Measurements from ENCODE around the gene POLR2M.

Gene POLR2M
- 5.7 to 32.4 (median 16.8) reads per million in 17 experiments for total RNA-seq

DNA sequence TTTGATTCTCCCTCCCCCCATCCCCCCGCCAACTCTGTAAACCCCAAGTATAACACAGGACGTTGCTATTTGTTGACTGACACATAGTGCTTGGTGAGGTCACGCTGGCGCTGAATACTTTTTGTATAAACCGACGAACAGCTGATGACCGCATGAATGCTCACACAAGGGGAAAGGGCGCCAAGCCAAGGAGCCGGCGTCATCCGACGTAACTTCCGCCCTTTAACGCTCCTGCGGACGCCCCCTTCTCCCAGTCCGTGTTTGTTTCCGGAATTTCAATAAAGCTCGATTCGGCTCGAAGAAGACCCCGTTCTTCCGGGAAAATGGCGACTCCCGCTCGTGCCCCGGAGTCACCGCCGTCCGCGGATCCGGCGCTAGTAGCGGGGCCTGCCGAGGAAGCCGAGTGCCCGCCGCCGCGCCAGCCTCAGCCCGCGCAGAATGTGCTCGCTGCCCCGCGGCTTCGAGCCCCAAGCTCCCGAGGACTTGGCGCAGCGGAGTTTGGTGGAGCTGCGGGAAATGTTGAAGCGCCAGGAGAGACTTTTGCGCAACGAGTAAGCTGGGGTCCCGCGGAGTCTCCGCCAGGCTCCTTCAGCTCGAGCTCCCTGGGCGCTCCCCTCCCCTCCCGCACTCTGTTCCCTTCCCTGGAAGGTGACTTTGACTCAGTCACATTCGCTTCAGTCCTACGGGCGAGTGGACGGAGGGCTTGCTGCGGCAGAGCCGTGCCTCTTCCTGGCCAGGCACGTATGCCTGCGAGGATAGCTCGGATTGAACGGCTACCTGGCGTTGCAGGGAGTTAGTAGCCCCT is at the start of gene POLR2M:
POLR2M (plus strand) TSS at position 310 of the 805 bp plus-strand sequence; CDS start at position 439, 129 bp downstream.
- peak; percentile 97 to 99 (median 98) for DNase-seq

DNA sequence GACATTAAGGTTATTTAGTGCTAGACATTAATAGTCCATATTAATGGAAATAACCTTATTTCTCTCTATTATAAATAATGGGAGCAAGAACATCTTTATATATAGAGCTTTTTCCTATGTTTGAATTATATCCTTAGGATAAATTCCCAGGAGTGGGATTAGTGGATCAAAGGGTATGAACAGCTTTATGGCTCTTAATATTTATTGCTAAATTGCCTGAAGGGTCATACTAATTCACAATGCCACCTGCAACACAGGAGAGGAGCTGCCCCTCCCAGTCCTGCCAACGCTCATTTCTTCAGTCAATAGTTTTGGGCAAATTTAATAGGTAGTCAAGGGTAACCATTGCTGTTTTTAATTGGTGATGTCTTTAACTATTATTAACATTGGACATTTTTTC is 48.9 kb upstream of the POLR2M start:
- DNase-seq: no peak

DNA sequence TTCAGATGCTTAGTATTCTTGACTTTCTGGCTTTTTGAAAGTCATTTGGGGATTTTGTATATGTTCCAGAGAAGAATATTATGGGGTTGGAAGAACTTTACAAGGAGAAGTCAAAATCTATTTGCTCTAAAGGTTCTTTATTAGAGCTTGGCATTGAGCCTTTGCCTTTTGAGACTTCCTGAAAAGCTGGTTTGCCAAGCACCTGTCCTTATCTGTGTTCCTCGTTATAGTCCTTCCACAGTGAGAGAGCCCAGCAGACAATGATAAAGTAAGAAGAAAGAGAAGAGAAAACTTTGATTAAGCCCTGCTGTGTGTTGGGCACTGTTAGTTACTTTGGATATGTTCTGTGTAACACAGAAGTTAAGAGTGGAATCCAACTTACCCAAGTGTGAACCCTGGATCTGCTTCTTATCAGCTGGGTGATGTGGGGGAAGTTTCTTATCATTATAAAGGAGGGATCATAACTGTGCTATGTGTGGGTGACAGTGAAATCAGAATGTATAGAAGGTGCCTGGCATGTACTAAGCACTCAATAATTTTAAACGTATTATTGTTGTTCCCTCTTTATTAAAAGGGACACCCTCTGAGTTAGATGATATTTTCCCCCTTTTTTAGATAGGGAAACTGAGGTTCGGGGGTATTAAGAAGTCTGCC is 44.3 kb upstream of the POLR2M start:
- no peak for DNase-seq

DNA sequence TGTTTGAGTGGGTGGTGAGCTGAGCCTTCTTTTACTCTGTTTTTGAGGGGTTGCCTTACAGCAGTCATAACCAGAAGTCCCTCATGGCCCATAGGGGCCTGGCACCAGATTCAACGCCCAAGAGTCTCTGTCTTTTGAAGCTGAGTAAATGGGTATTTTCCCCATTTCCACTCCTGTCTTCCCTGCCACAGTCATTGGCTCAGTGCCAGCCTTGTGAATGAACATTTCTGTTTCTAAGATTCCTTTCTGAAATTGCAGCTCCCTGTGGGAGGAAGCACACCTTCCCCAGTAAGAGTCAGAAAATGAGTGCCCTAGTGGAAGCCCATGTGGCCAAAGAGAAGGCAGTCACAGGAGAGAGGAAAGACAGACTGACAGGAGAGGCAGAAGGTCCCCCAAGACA is 43.7 kb upstream of the POLR2M start:
- DNase-seq: no peak

DNA sequence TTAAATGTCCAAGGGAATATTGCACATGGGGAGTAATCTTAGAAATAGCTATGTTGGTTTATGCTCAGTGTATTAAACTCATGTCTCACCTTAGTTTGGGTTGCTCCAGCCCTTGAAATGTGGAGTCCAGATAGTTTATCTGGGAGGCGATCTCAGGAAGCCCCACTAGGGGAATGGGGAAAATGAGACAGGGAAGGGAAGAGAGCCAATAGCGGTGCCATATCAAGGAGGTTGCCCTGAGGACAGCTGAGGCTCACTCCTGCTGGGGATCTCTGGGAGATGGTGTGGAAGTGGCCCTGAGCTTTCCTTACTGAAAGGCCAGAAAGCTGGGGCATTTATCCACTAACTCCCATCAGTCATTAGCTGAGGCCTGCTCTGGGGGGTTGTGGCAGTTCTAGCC is 43.3 kb upstream of the POLR2M start:
- no peak for DNase-seq

DNA sequence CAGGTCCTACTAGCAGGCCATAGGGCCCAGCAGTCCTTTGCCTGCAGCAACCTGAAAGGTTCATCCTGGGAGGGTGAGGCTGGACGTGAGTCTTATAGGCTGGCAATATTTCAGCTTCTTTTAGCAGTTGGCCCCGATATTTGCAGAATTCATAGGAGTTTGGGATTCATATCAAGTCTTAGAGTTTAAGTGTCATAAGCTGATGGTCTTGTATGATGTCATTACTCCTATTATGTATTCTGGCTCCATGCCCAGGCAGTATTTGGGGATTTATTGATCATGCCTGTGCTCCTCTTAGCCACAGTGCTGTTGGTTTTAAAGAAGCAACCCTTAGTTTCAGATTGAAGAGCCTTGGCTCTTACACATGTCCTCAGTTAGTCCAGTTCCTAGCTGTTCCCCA is 41.3 kb upstream of the POLR2M start:
- DNase-seq: no peak

DNA sequence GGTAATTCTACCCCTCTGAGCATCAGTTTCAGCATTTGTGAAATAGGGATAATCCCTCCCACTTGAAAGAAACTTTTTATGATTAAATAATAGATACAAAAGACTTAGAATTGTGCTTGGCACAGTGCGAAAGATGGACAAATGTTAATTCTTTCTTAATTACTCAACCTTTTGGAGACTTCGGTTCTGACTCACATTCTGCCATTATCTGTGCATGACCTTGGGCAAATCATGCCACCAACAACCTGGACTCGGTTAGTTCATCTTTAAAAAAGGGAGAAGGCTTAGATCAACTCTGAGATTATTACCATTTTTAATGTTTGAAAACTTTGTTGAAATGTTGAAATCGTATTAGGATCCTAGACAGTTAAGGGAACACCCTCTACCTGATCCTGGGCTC is 40.6 kb upstream of the POLR2M start:
- DNase-seq: no peak

DNA sequence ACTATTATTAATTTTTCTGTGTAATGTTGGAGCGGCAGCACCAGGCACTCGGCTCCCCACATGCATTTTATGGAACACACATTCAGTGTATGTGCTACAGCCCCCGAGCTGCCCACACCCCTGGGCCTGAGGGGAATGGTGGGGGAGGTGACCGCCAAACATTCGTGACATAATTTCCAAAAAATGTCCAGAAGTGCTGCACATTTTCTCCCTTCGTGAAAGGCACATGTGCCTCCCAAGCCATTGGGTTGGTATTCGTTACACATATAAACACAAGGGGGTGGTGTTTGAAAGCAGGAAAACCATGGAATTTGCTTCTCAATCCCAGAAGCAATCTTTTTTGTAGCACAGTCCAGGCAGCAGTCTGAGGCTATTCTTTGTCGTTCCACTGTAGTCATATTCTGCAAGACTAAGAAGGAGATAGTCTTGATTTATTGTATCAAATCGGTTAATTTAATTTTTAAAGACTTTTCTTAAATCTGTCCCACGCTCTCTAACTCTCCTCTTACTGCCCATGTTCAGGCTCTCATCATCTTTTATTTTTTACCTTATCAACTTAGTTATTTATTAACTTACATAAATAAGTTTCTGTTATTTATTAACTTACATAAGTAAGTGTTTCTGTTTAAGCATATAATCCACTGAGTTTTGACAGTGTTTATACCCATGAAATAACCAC is 39.2 kb upstream of the POLR2M start:
- no peak for DNase-seq

DNA sequence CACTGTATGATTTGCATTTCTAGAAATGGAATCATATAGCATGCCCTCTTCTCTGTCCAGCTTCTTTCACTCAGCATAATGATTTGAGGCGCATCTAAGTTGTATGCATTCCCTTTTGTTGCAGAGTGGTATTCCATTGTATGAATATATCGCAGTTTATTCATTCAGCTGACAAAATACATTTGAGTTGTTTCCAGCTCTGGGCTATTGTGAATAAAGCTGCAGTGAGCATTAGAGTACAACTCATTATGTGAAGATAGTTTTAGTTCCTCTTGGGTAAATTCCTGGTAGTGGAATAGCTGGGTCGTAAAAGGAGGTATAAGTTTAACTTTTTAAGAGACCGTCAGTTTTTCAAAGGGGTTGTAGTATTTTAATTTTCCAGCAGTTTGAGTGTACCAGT is 38.5 kb upstream of the POLR2M start:
- DNase-seq: no peak

DNA sequence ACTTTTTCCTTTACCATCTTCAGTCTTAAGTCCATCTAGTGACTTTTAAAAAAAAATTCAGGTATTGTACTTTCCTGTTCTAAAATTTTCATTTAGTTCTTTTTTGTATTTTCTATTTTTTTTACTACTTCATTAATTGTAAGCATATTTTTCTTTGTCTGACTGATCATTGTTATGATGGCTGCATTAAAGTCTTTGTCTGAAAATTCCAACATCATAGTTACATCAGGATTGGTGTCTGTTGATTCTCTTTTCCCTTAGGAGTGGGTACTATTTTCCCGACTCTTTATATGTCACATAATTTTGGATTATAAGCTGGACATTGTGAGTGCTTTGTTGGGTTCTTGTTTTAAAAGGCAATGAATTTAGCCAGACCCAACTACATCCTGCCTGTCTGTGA is 34.9 kb upstream of the POLR2M start:
- no peak for DNase-seq

DNA sequence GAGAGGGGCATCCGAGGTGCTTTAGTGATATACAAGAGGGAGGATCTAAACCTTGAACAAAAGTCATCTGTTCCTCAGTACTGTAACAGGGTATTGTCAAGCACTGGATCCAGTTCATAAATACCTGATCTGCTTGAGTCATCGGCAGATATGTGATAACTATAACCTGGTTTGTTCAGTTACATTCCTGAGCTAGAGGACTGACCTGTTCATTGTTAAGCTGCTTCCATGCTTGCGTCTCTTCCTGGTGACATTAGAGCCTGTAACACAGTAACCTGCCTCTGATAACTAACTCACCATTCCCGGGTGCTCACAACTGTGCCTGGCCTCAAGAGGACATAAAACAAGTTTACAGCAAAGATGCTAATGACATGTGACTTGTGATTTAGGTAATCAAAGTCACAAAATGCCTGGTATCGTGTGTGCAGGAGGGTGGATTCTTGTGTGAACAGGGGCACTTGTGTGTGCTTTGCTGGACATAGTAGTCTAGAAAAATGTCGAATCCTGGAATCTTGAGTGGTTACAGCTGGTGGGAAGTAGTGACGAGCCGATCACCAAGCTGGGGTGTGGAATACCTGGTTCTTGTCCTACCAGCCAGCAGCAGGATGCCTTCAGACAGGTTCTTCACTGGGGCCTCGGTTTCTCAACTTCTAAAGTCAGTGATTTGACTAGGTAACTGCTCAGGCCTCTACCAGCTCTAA is 30.9 kb upstream of the POLR2M start:
- no peak for DNase-seq

DNA sequence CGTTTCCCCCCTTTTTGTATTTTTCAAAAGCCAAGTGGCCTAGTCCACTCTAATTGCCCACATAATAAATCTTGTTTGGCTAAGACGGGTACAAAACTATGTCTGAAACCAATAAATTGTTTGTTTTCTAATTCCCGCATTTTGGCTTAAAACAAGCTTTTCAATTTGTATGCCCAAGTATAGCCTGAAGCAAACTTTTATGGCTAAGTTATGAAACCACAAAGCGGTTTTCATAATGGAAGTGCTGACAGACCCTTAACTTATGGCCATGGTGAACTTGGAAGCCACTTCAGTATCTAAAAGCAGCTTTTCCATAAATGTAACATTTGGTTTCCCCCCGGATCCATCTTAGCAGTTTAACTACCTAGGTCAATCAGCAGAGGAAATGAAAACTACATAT is 29.9 kb upstream of the POLR2M start:
- no peak for DNase-seq

DNA sequence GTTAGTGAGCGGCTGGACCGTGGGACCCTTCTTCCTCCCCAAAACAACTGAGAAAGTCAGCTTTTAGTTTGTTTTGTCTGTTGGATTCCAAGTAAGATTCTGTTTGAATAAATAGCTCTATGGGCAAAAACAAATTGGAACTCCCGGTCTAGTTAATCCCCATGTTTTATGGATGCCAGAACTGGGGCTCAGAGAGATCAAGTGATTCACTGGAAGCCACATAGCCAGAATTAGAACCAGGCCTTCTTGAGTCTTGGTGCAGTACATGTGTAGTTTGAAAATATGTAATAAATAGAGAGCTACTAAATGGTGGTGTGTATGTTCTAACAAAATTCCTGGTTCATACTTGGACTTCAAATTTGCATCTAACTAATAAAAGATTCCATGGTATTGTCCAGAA is 29.3 kb upstream of the POLR2M start:
- no peak for DNase-seq

DNA sequence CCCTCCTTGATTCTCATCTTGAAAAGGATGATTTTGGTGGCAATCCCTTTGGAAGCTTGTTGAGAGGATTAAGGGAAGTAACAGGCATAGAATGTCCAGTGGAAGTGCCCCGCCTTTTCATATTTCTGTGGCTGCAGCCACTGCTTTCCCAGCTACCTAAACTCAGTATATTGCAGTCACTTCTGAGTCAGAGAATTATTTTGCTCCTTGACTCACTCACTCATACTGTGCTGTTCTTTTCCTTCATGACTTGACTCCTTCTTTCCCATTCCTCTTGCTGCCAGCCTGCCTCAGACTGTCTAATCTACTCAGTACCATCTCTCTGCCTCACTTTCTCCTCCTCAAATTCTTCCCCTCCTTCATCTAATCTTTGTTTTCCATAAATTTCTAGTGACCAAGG is 26.5 kb upstream of the POLR2M start:
- DNase-seq: no peak

DNA sequence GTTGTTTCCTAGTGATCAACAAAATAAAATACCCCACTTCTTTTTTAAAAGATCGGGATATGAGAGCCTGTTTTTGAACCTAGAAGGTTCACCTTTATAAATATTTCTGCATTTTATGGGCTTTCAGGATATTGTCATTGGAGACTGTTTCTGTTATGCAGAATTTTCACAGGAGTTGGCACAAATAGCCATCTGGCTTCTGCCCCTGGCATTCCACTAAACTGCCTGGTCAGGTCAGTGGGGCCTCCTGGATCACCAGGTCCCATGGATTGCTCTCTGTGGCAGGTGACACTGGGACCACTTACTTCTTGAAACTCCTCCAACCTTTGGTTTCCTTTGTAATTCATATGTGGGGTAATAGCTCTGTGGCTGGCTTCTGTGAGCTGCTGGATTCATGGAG is 25.5 kb upstream of the POLR2M start:
- DNase-seq: no peak

DNA sequence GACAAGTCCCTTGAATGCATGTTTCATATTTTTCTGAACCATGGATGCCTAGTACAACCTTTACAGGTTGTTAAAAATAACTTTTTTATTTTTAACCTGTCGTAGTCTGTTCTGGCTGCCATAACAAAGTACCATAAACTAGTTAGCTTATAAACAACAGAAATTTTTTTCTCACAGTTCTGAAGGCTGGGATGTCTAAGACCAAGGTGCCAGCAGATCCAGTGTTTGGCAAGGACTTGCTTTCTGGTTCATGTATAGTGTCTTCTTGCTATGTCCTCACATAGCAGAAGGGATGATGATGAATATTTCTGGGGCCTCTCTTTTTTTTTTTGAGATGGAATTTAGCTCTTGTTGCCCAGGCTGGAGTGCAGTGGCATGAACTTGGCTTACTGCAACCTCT is 23.0 kb upstream of the POLR2M start:
- DNase-seq: no peak

DNA sequence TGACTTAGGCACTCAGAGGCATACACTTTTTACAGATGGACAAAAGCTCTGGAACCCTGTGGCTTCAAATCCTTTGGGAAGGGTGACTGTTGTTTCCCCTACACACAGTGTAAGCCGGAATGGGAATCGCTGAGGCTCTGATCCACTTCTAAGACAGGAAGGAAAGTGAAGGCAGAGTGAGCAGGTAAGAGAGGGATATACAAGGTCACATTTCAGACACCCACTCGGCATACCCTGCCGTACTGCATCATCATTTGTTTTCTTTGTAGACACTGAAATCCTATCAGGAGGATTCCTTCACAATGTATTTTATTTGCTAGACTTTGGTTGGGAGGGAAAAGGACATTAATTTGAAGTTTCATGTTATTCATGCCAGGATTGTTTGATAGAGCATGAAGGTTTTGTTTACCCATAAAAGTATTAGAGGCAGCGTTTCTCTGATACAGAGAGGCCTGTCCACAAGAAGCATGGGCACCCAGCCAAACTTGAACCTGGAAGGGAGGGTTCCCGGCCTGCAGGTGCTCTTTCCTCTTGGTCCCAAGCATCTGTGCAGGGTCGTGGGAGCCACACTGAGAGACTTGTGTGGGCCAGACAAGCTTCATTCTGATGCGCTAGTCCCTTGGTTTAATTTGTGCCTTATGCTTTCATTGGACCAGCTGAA is 21.9 kb upstream of the POLR2M start:
- no peak for DNase-seq

DNA sequence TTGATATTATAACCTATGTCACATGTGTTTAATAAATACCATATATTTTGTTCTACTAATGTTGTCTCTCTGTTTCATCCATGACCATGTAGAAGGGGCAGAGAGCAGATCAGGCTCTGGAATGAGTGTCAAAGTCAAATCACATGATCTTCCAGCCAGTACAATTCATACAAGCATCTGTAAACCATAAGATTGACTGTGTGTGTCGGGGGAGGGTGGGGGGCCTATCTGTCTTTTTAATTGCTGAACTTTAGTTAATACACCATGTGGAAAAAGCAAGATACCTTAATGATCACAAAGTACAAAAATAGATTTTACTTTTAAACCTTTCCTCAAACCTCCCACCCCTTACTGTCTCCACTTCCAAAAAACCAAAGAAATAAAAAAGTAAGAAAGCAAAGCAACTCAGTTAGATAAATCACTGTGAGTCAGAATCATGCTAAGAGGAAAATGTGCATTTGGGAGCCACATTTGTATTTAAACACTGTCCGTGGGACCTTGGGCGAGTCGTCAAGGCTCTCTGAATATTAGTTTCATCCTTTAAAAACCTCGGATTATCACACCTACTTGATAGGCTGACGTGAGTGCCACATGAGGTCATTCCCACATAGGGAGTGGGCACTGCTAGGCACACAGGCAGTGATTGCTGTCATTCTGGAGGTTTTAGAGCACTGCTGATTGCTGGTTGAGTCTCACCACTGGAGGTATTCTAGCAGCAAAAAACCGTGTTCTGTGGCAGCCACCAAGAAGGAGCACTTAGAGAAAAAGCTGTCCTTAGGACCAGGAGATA is 21.0 kb upstream of the POLR2M start:
- DNase-seq: no peak

DNA sequence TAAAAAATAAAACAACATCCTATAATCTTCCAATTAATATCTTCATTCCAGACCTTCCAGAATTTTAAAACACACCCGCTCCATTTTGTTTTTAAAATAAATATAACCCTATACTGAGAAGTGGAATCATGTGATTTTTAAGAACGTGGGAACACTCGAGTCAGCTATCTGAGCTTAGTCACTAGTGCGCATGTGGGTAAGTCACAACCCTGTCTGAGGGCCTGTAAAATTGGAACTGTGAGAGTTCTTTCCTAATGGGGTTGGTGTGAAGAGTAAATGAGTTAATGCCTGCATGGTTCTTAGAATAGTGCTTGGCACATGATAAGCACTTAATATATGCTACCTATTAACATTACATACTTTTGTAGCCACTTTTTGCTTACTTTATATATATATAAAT is 19.9 kb upstream of the POLR2M start:
- DNase-seq: peak; percentile 14 to 50 (median 24)

DNA sequence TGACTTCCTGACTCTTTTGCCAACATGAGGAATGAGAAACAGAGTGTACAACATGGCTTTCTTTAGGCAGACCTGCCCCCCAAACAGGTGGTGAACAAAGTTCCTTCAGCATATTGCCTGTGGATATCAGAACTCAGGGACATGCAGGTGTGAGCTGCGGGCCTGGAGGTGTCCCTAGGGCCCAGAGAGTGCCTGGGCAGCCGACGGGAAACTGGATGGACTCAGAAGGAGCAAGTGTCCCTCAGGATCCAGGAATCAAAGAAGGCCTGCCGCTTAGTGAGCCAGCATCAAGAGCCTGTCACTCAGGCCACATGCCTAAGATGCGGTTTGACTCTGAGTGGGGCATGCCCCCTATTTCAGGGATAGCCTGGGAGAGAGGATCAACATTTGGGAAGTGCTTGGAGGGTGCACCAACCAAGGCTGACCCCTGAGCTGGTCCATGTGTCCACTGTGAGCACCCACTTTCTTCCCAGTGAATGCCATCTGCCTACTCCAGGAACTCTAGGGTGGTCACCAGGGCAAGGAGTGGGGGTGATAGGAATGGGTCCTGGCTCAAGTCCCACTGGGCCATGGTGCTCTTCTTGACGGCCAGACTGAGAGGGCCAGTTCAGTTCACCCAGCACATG is 16.1 kb upstream of the POLR2M start:
- DNase-seq: no peak

DNA sequence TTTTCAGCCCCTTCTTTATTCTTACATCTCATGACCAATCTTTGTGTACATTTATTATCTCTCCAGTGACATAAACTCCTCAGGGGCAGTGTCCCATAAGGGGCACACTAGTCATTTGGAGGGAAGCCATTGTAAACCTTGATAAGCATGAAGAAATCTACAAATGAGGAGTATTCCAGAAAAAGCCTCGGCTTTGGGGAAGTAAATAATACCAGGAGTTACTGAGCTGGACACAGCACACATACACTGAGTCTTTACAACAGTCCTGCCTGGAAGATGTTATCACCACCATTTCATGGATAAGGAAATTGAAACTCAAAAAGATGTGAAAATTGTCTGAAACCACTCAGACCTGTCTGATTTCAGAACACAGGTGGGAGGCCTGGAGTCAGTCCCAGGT is 15.4 kb upstream of the POLR2M start:
- DNase-seq: no peak
